IMR-90 (cell line): ENCODE measurements around the gene ZXDC. TPM values are rescaled to one million over a fixed set of nuclear protein-coding genes. Genes with fewer than 3 reads are reported as not detected.

ENCODE experiments used
- ATAC-seq: fragments of 200-7000 bp; cut with Tn5 transposase; 2 replicates; pipeline ENCODE4 v1.9.1; 2020; ENCODE audit warnings: low read depth, mild to moderate bottlenecking, moderate library complexity
- BruUV-seq: library from RNA; stranded (reverse); fragments of 400-500 nt; replicated peaks from 2 replicates; lab custom pipeline; 2021; lab: Mats Ljungman, UMichigan
- CTCF ChIA-PET: fragments of 300-600 bp; formaldehyde crosslinking; extraction: SDS; loops from one replicate; lab custom pipeline; 2021; ENCODE audit warnings: antibody characterized with exemption; lab: Yijun Ruan, JAX
- POLR2A ChIA-PET: fragments of 300-600 bp; sonication (Branson Sonifier 250); formaldehyde crosslinking; loops from one replicate; lab custom pipeline; 2022; ENCODE audit warnings: antibody characterized with exemption; ENCODE audit not compliant: unreplicated experiment; lab: Charles Lee
- DNase-seq: peaks from one replicate; pipeline ENCODE4 v3.0.0; 2013
- H2AFZ ChIP-seq: replicated peaks from 2 replicates; pipeline ENCODE3; 2013; ENCODE audit warnings: low read length, mild to moderate bottlenecking; ENCODE audit not compliant: poor library complexity
- H2AK5ac ChIP-seq: 2 replicates; pipeline ENCODE4 v1.6.1; 2013; ENCODE audit warnings: low read depth, low read length, inconsistent platforms
- H2AK9ac ChIP-seq: replicated peaks from 2 replicates; pipeline ENCODE3; 2013; ENCODE audit warnings: mild to moderate bottlenecking, low read depth, low read length, moderate library complexity; ENCODE audit not compliant: poor library complexity
- H2BK120ac ChIP-seq: 2 replicates; pipeline ENCODE4 v1.6.1; 2013; ENCODE audit warnings: low read depth, low read length, inconsistent platforms
- H2BK15ac ChIP-seq: 3 replicates; pipeline ENCODE4 v1.6.1; 2013; ENCODE audit warnings: low read depth, low read length, inconsistent platforms
- H2BK20ac ChIP-seq: 2 replicates; pipeline ENCODE4 v1.6.1; 2013; ENCODE audit warnings: low read depth, mild to moderate bottlenecking, inconsistent platforms, low read length, moderate library complexity
- H2BK5ac ChIP-seq: 2 replicates; pipeline ENCODE4 v1.6.1; 2013; ENCODE audit warnings: mild to moderate bottlenecking, low read depth, low read length, inconsistent platforms; ENCODE audit not compliant: poor library complexity, severe bottlenecking
- H3K14ac ChIP-seq: replicated peaks from 2 replicates; pipeline ENCODE4 v1.6.1; 2013; ENCODE audit warnings: low read depth, low read length, inconsistent platforms
- H3K18ac ChIP-seq: 2 replicates; pipeline ENCODE4 v1.6.1; 2013; ENCODE audit warnings: low read depth, low read length, control low read depth
- H3K23ac ChIP-seq: 2 replicates; pipeline ENCODE4 v1.6.1; 2013; ENCODE audit warnings: low read depth, low read length, inconsistent platforms
- H3K27ac ChIP-seq: 2 replicates; pipeline ENCODE4 v1.5.1; 2013; ENCODE audit warnings: mild to moderate bottlenecking, control low read depth, low read length; ENCODE audit not compliant: insufficient read depth
- H3K27me3 ChIP-seq: 2 replicates; pipeline ENCODE4 v1.6.1; 2013; ENCODE audit warnings: low read length; ENCODE audit not compliant: control insufficient read depth, insufficient read depth
- H3K36me3 ChIP-seq: 2 replicates; pipeline ENCODE4 v1.6.1; 2013; ENCODE audit warnings: low read length, mixed read lengths; ENCODE audit not compliant: control insufficient read depth, insufficient read depth
- H3K4ac ChIP-seq: 2 replicates; pipeline ENCODE4 v1.6.1; 2013; ENCODE audit warnings: low read depth, low read length, inconsistent platforms
- H3K4me1 ChIP-seq: 2 replicates; pipeline ENCODE4 v1.6.1; 2013; ENCODE audit warnings: low read length, mixed read lengths; ENCODE audit not compliant: control insufficient read depth, insufficient read depth
- H3K4me2 ChIP-seq: 2 replicates; pipeline ENCODE4 v1.6.1; 2013; ENCODE audit warnings: low read depth, mild to moderate bottlenecking, control low read depth, low read length, moderate library complexity
- H3K4me3 ChIP-seq: 2 replicates; pipeline ENCODE4 v1.5.1; 2013; ENCODE audit warnings: low read depth, mild to moderate bottlenecking, control low read depth, low read length, moderate library complexity; ENCODE audit not compliant: insufficient read depth
- H3K56ac ChIP-seq: 2 replicates; pipeline ENCODE4 v1.6.1; 2013; ENCODE audit warnings: low read length, inconsistent platforms; ENCODE audit not compliant: insufficient read depth; ENCODE audit errors: extremely low read depth
- H3K79me1 ChIP-seq, 2 experiments: 2 replicates each; pipeline ENCODE4 v1.6.1; 2013; ENCODE audit warnings: low read length in 2 of 2, inconsistent platforms in 1 of 2, low read depth in 1 of 2
- H3K9ac ChIP-seq: 2 replicates; pipeline ENCODE4 v1.6.1; 2013; ENCODE audit warnings: low read depth, low read length, control low read depth
- H3K9me1 ChIP-seq: 2 replicates; pipeline ENCODE4 v1.6.1; 2013; ENCODE audit warnings: low read length, inconsistent platforms; ENCODE audit not compliant: insufficient read depth
- H3K9me3 ChIP-seq: 2 replicates; pipeline ENCODE4 v1.6.1; 2013; ENCODE audit warnings: low read length; ENCODE audit not compliant: control insufficient read depth, insufficient read depth
- H4K20me1 ChIP-seq: 2 replicates; pipeline ENCODE4 v1.6.1; 2013; ENCODE audit warnings: low read length, inconsistent platforms; ENCODE audit not compliant: insufficient read depth
- H4K5ac ChIP-seq: 2 replicates; pipeline ENCODE4 v1.6.1; 2013; ENCODE audit warnings: mild to moderate bottlenecking, low read depth, low read length, control low read depth
- H4K8ac ChIP-seq, 2 experiments: 2 replicates each; pipeline ENCODE4 v1.6.1; 2013; ENCODE audit warnings: low read depth in 2 of 2, low read length in 2 of 2, control low read depth in 1 of 2, inconsistent platforms in 1 of 2
- H4K91ac ChIP-seq: 2 replicates; pipeline ENCODE4 v1.6.1; 2013; ENCODE audit warnings: low read depth, low read length, inconsistent platforms; ENCODE audit not compliant: insufficient read depth
- BHLHE40 ChIP-seq: fragments of 150-350 bp; IDR thresholded peaks from 2 replicates; pipeline ENCODE4 v1.6.1; 2016; ENCODE audit warnings: mild to moderate bottlenecking, low read depth, low read length
- CEBPB ChIP-seq: IDR thresholded peaks from 2 replicates; pipeline ENCODE4 v1.6.1; 2012; ENCODE audit warnings: low read depth, low read length, improper control_type of control experiment
- MAFK ChIP-seq: IDR thresholded peaks from 2 replicates; pipeline ENCODE4 v1.6.1; 2012; ENCODE audit warnings: low read depth, low read length, improper control_type of control experiment
- MAZ ChIP-seq: IDR thresholded peaks from 2 replicates; pipeline ENCODE4 v1.6.1; 2012; ENCODE audit warnings: low read depth, mild to moderate bottlenecking, low read length, improper control_type of control experiment, moderate library complexity, borderline replicate concordance
- NFE2L2 ChIP-seq: fragments of 150-350 bp; IDR thresholded peaks from 2 replicates; pipeline ENCODE4 v1.6.1; 2016; ENCODE audit warnings: low read depth, mild to moderate bottlenecking, low read length
- POLR2A ChIP-seq: IDR thresholded peaks from 2 replicates; pipeline ENCODE4 v1.6.1; 2012; ENCODE audit warnings: mild to moderate bottlenecking, low read depth, low read length
- RAD21 ChIP-seq: IDR thresholded peaks from 2 replicates; pipeline ENCODE4 v1.6.1; 2012; ENCODE audit warnings: low read length, improper control_type of control experiment
- RCOR1 ChIP-seq: IDR thresholded peaks from 2 replicates; pipeline ENCODE4 v1.6.1; 2012; ENCODE audit warnings: mild to moderate bottlenecking, low read length, improper control_type of control experiment; ENCODE audit not compliant: insufficient replicate concordance
- RFX5 ChIP-seq: IDR thresholded peaks from 2 replicates; pipeline ENCODE4 v1.8.0; 2012; ENCODE audit warnings: low read depth, mild to moderate bottlenecking, low read length, moderate library complexity
- WGBS, 2 experiments: methylation state at CpG; one replicate each; pipeline versions ENCODE4 v1.1.5 to v1.1.7; 2013; ENCODE audit warnings: missing lambda C conversion rate in 2 of 2; ENCODE audit not compliant: insufficient read length in 1 of 2; ENCODE audit errors: extremely low coverage in 2 of 2; 5-methylcytosine and 5-hydroxymethylcytosine counted together
- dilution Hi-C: fragments of 300-500 bp; cut with HindIII; formaldehyde crosslinking; loops from one replicate; pipeline ENCODE4 v1.14.3; 2018; ENCODE audit warnings: low sequenced_read_pairs; ENCODE audit not compliant: unreplicated experiment
- in situ Hi-C: fragments of 300-500 bp; cut with MboI; formaldehyde crosslinking; loops from 3 replicates; pipeline ENCODE4 v1.14.3; 2019; ENCODE audit warnings: low sequenced_read_pairs, inconsistent platforms, mixed read lengths
- intact Hi-C: fragments of 100-400 bp; cut with micrococcal nuclease; formaldehyde crosslinking; loops from 2 replicates; pipeline ENCODE4 v1.10.0; 2022
- polyA plus RNA-seq, 3 experiments: library from polyadenylated mRNA; depleted of rRNA; stranded (reverse); fragments of >200 nt; gene quantifications; 2 replicates each; pipeline ENCODE4 v1.2.3, GENCODE V29; 2012; ENCODE audit warnings: low replicate concordance in 1 of 3
- total RNA-seq: library from RNA; depleted of rRNA; stranded (reverse); fragments of >200 nt; gene quantifications from 2 replicates; pipeline ENCODE4 v1.2.3, GENCODE V29; 2012
- TF ChIP-seq, protein P1 (sequence below): fragments of 150-350 bp; IDR thresholded peaks from 2 replicates; pipeline ENCODE4 v1.6.1; 2017; ENCODE audit warnings: mild to moderate bottlenecking, antibody characterized with exemption, low read length, low read depth
- TF ChIP-seq, protein P2 (sequence below): fragments of 150-350 bp; IDR thresholded peaks from 2 replicates; pipeline ENCODE4 v1.6.1; 2016; ENCODE audit warnings: low read depth, mild to moderate bottlenecking, low read length, moderate library complexity, borderline replicate concordance

Gene ZXDC
- total and polyA plus RNA-seq, 2 of the 4 experiments (the other 2 are of a cell fraction), result 11.5 to 14.3 TPM

DNA sequence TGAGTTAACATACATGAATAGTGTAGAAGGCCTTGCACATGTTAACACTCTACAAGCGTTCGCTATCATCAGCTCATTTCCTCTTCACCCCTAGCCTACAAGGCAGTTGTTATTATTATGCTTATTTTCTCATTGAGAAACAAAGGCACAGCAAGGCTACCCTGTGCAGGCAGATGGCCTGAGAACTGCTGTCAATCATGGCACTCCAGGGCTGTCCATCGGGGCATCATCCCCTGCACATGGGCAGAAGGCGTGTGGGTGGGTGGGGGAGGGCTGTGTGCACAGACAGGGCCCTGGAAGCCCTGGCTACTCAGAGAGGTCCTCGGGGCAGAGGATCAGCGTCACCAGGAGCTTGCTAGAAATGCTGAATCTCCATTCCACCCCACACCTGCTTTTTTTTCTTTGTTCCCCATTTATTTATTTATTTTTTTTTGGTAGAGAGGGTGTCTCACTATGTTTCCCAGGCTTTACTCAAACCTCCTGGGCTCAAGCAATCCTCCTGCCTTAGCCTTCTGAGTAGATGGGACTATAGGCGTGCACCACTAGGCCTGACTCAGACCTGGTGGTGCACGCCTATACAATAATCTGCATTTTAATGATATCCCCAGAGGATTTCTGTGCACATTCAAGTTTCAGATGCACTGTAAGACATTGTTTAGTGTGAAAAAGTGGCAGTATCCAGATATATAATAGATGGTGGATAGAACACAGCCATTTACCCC, 9.6 kb upstream of the ZXDC start:
- DNase-seq (no peak), ATAC-seq (no peak)
- H4K5ac ChIP-seq, result no peak overlapping the region
- WGBS, 2 experiments, result no CpG with 5 or more reads among the region's 8 CpGs
- H2AK9ac ChIP-seq, result no peak overlapping the region
- H4K20me1 ChIP-seq, result no peaks in the 10 kb centered on the region
- ChIA-PET POLR2A (no interaction called here), CTCF (no interaction called here)
- in situ Hi-C loops (no loop called here), intact Hi-C loops (no loop called here), dilution Hi-C loops (no loop called here)
- no peak overlapping the region for H3K18ac ChIP-seq
- no peak overlapping the region for H2AK5ac ChIP-seq
- no peaks in the 10 kb centered on the region for H3K36me3 ChIP-seq
- H3K23ac ChIP-seq, result no peak overlapping the region
- no peak overlapping the region for H2BK120ac ChIP-seq
- TF ChIP-seq RAD21, result no peak
- no peak for TF ChIP-seq MAZ
- TF ChIP-seq RFX5, result no peak
- no peak for TF ChIP-seq CEBPB
- no peak for TF ChIP-seq MAFK
- no peak for TF ChIP-seq RCOR1
- TF ChIP-seq POLR2A, result no peak
- TF ChIP-seq BHLHE40, result no peak
- no peak for TF ChIP-seq NFE2L2
- TF ChIP-seq, protein P1, sequence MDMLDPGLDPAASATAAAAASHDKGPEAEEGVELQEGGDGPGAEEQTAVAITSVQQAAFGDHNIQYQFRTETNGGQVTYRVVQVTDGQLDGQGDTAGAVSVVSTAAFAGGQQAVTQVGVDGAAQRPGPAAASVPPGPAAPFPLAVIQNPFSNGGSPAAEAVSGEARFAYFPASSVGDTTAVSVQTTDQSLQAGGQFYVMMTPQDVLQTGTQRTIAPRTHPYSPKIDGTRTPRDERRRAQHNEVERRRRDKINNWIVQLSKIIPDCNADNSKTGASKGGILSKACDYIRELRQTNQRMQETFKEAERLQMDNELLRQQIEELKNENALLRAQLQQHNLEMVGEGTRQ, result no peak
- TF ChIP-seq, protein P2, sequence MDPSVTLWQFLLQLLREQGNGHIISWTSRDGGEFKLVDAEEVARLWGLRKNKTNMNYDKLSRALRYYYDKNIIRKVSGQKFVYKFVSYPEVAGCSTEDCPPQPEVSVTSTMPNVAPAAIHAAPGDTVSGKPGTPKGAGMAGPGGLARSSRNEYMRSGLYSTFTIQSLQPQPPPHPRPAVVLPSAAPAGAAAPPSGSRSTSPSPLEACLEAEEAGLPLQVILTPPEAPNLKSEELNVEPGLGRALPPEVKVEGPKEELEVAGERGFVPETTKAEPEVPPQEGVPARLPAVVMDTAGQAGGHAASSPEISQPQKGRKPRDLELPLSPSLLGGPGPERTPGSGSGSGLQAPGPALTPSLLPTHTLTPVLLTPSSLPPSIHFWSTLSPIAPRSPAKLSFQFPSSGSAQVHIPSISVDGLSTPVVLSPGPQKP, result no peak
- no peak overlapping the region for H3K4me2 ChIP-seq
- H3K14ac ChIP-seq, result no peak overlapping the region
- no peaks in the 10 kb centered on the region for H3K4me1 ChIP-seq
- no peak overlapping the region for H2BK5ac ChIP-seq
- H3K56ac ChIP-seq, result no peak overlapping the region
- H3K9me1 ChIP-seq, result no peaks in the 10 kb centered on the region
- BruUV-seq, result no TSS peak
- H3K4me3 ChIP-seq, result no peak overlapping the region
- no peak overlapping the region for H2BK15ac ChIP-seq
- H4K8ac ChIP-seq, result no peak overlapping the region
- no peak overlapping the region for H2BK20ac ChIP-seq
- H3K9me3 ChIP-seq, result no peaks in the 10 kb centered on the region
- H3K27me3 ChIP-seq, result peaks cover 9% of the 10 kb centered on the region; the same call in 1 of the 2 replicates
- no peaks in the 10 kb centered on the region for H3K79me1 ChIP-seq
- no peak overlapping the region for H3K4ac ChIP-seq
- no peak overlapping the region for H3K27ac ChIP-seq
- no peak overlapping the region for H2AFZ ChIP-seq
- no peak overlapping the region for H3K9ac ChIP-seq
- no peak overlapping the region for H4K91ac ChIP-seq
